HL-60 (cell line): ENCODE measurements around the gene SULT2B1.

Experiments used
- CTCF ChIP-seq: IDR thresholded peaks from one replicate; pipeline ENCODE4 v1.5.1; 2011; ENCODE audit warnings: low read length, control low read depth, inconsistent platforms; ENCODE audit not compliant: insufficient read depth
- GABPA ChIP-seq: IDR thresholded peaks from 2 replicates; pipeline ENCODE4 v1.6.1; 2012; ENCODE audit warnings: low read depth

DNA sequence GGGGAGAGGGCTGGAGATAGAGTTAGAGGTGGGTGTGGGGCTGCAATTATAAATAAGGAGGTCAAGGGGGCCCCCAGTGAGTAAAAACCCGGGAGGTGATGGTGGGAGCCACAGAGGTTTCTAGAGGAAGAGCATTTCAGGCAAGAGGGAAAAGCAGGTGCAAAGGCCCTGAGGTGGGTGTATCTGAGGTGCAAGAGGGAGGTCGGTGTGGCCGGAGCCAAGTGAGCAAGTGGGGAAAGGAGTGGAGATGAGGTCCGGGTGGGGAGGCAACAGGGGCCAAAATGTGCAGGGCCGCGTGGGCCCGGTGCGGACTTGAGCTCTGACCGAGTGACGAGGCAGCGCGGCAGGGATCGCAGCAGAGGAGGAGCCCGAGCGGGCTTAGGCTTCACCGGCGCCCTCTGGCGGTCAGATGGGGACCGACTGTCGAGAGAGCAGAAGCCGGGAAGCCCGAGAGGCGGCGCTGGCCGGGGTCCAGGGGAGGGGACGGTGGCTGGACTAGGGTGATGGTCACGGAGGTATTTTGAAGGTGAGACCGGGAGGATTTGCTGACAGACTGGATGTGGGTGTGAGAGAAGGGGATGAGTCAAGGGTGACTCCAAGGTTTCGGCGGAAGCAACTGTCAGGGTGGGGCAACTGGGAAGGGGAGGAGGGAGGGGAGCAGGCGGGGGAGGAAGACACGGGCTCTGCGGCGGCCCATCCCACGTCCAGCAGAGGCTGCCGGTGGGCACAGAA lies 36.9 kb downstream of the SULT2B1 start:
- TF ChIP-seq GABPA (no peak), CTCF (peak; percentile 81)
